ENCODE data around the gene TAS2R40. TPM values are rescaled to one million over a fixed set of nuclear protein-coding genes. Genes with fewer than 3 reads are reported as not detected.

The TAS2R40 gene
- polyA plus RNA-seq, 1 donor from 2014 or later = not detected

GRCh38 chr7:143239813-143240212 is 18.0 kb downstream of the TAS2R40 start:
- no peaks in the 10 kb centered on the region for H4K20me1 ChIP-seq (ENCODE audit: insufficient read depth)
- no peak overlapping the region for H2AFZ ChIP-seq (ENCODE audit: low read depth, low read length)
- peaks cover 4% of the 10 kb centered on the region for H3K9me3 ChIP-seq (ENCODE audit: low read length)
- no peak overlapping the region for H3K9ac ChIP-seq (ENCODE audit: low read length)
- no peak overlapping the region for H3K4me2 ChIP-seq (ENCODE audit: low read length)
- H3K27me3 ChIP-seq (ENCODE audit: insufficient read depth, low read depth, low read length) = no peaks in the 10 kb centered on the region
- TF ChIP-seq TAF1 (IDR thresholded peaks at IDR 0.05; ENCODE audit: low read depth) = no peak
- no peaks in the 10 kb centered on the region for H3K79me2 ChIP-seq (replicated peaks; ENCODE audit: insufficient read depth, low read length)
- H3F3A ChIP-seq (ENCODE audit: insufficient read depth, low read length, poor library complexity, severe bottlenecking) = no peaks in the 10 kb centered on the region
- H3K9me2 ChIP-seq (ENCODE audit: insufficient read depth, low read length) = no peaks in the 10 kb centered on the region
- H3K36me3 ChIP-seq (ENCODE audit: insufficient read depth, low read length) = no peaks in the 10 kb centered on the region
- H3K27ac ChIP-seq (ENCODE audit: low read length) = no peak overlapping the region
- H3K4me3 ChIP-seq (ENCODE audit: low read length) = no peak overlapping the region

- Histone ChIP-seq H3K27ac (ENCODE audit: low read length) (no peak overlapping the region), H3F3A (ENCODE audit: insufficient read depth, low read length, poor library complexity, severe bottlenecking) (no peaks in the 10 kb centered on the region), H2AFZ (ENCODE audit: low read depth, low read length) (no peak overlapping the region), H3K4me2 (ENCODE audit: low read length) (no peak overlapping the region), H3K27me3 (ENCODE audit: insufficient read depth, low read depth, low read length) (no peaks in the 10 kb centered on the region), H3K4me3 (ENCODE audit: low read length) (no peak overlapping the region), H4K20me1 (ENCODE audit: insufficient read depth) (no peaks in the 10 kb centered on the region), H3K9me2 (ENCODE audit: insufficient read depth, low read length) (no peaks in the 10 kb centered on the region), H3K79me2 (replicated peaks; ENCODE audit: insufficient read depth, low read length) (no peaks in the 10 kb centered on the region), H3K9ac (ENCODE audit: low read length) (no peak overlapping the region), H3K36me3 (ENCODE audit: insufficient read depth, low read length) (no peaks in the 10 kb centered on the region), H3K9me3 (ENCODE audit: low read length) (peaks cover 4% of the 10 kb centered on the region)
- TF ChIP-seq REST (IDR thresholded peaks at IDR 0.05; ENCODE audit: borderline replicate concordance) (no peak), CTCF (IDR thresholded peaks at IDR 0.05; ENCODE audit: poor library complexity, severe bottlenecking) (peak; percentile 93), SMC3 (conservative IDR thresholded peaks at IDR 0.05; ENCODE audit: poor library complexity) (peak; percentile 93), POLR2AphosphoS5 (IDR thresholded peaks at IDR 0.05) (no peak), MXI1 (conservative IDR thresholded peaks at IDR 0.05; ENCODE audit: poor library complexity, severe bottlenecking) (peak; percentile 28), RAD21 (conservative IDR thresholded peaks at IDR 0.05) (peak; percentile 93)
These were observed 18.7 kb downstream of the TAS2R40 start for GRCh38 chr7:143240291-143241168.

- H3K9me2 ChIP-seq (ENCODE audit: insufficient read depth, low read length) = no peaks in the 10 kb centered on the region
- TF ChIP-seq EP300 (conservative IDR thresholded peaks at IDR 0.05; ENCODE audit: poor library complexity, severe bottlenecking) = no peak
- TF ChIP-seq POLR2AphosphoS5 (IDR thresholded peaks at IDR 0.05) = no peak
- TF ChIP-seq MXI1 (conservative IDR thresholded peaks at IDR 0.05; ENCODE audit: poor library complexity, severe bottlenecking) = no peak
- no peak for TF ChIP-seq REST (IDR thresholded peaks at IDR 0.05; ENCODE audit: borderline replicate concordance)
- TF ChIP-seq CTCF (IDR thresholded peaks at IDR 0.05; ENCODE audit: poor library complexity, severe bottlenecking) = no peak
- no peak for TF ChIP-seq EZH2 (IDR thresholded peaks at IDR 0.05; ENCODE audit: borderline replicate concordance, insufficient read depth, low read length, poor library complexity, severe bottlenecking)
- TF ChIP-seq TAF1 (IDR thresholded peaks at IDR 0.05; ENCODE audit: low read depth) = no peak
- TF ChIP-seq SMC3 (conservative IDR thresholded peaks at IDR 0.05; ENCODE audit: poor library complexity) = no peak
- no peak for TF ChIP-seq RAD21 (conservative IDR thresholded peaks at IDR 0.05)
- no peaks in the 10 kb centered on the region for H3K36me3 ChIP-seq (ENCODE audit: insufficient read depth, low read length)
- no peaks in the 10 kb centered on the region for H3F3A ChIP-seq (ENCODE audit: insufficient read depth, low read length, poor library complexity, severe bottlenecking)
- H3K27ac ChIP-seq (ENCODE audit: low read length) = no peak overlapping the region
- no peaks in the 10 kb centered on the region for H3K27me3 ChIP-seq (ENCODE audit: insufficient read depth, low read depth, low read length)
- no peak overlapping the region for H3K4me3 ChIP-seq (ENCODE audit: low read length)
- no peaks in the 10 kb centered on the region for H3K79me2 ChIP-seq (replicated peaks; ENCODE audit: insufficient read depth, low read length)
- H2AFZ ChIP-seq (ENCODE audit: low read depth, low read length) = no peak overlapping the region
- H4K20me1 ChIP-seq (ENCODE audit: insufficient read depth) = no peaks in the 10 kb centered on the region
- H3K9me3 ChIP-seq (ENCODE audit: low read length) = no peaks in the 10 kb centered on the region
- H3K9ac ChIP-seq (ENCODE audit: low read length) = no peak overlapping the region
- H3K4me2 ChIP-seq (ENCODE audit: low read length) = no peak overlapping the region
These were observed 20.5 kb downstream of the TAS2R40 start for GRCh38 chr7:143242306-143242705.
